Stomach (tissue), 4 donors: Measurements from ENCODE around the gene TMEM119.

Experiments
- EP300 ChIP-seq: sonication (generic); formaldehyde crosslinking; IDR thresholded peaks from one replicate; pipeline ENCODE4 v1.6.1; 2017; ENCODE audit warnings: antibody characterized with exemption
- POLR2A ChIP-seq, 4 donors: fragments of 450-650 bp; IDR thresholded peaks; one replicate each; pipeline ENCODE4 v1.6.1; 2016; ENCODE audit warnings: antibody characterized with exemption in 4 of 4, control low read depth in 2 of 4, mild to moderate bottlenecking in 1 of 4, moderate library complexity in 1 of 4
- TF ChIP-seq, protein P1 (sequence below), 7 experiments: fragments of 450-650 bp in 4 of 7; fragments of 200-600 bp in 3 of 7; sonication (generic) in 3 of 7; IDR thresholded peaks; one replicate each; pipeline ENCODE4 v1.5.1; 2016 to 2019; ENCODE audit warnings: antibody characterized with exemption in 7 of 7, control low read depth in 2 of 7, mild to moderate bottlenecking in 1 of 7

GRCh38 chr12:108564724-108565123 lies 33.2 kb downstream of the TMEM119 start:
- TF ChIP-seq, protein P1, sequence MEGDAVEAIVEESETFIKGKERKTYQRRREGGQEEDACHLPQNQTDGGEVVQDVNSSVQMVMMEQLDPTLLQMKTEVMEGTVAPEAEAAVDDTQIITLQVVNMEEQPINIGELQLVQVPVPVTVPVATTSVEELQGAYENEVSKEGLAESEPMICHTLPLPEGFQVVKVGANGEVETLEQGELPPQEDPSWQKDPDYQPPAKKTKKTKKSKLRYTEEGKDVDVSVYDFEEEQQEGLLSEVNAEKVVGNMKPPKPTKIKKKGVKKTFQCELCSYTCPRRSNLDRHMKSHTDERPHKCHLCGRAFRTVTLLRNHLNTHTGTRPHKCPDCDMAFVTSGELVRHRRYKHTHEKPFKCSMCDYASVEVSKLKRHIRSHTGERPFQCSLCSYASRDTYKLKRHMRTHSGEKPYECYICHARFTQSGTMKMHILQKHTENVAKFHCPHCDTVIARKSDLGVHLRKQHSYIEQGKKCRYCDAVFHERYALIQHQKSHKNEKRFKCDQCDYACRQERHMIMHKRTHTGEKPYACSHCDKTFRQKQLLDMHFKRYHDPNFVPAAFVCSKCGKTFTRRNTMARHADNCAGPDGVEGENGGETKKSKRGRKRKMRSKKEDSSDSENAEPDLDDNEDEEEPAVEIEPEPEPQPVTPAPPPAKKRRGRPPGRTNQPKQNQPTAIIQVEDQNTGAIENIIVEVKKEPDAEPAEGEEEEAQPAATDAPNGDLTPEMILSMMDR (IDR thresholded peaks at IDR 0.05) = no peak
- TF ChIP-seq POLR2A (IDR thresholded peaks at IDR 0.05) (no peak), EP300 (no peak)
